ENCODE data around the gene CNDP1. TPM values are rescaled to one million over a fixed set of nuclear protein-coding genes. Genes with fewer than 3 reads are reported as not detected.

Gene CNDP1
- polyA plus RNA-seq, 1 of the 3 experiments (the other 2 are of a cell fraction): not detected

GRCh38 chr18:74488354-74488753 is 45.9 kb upstream of the CNDP1 start:
- 69% methylated on average over 8 of the region's 8 CpGs for WGBS (ENCODE audit: low lambda C conversion rate)
- Histone ChIP-seq H3K4me2 (no peak overlapping the region), H2AFZ (ENCODE audit: low read depth) (no peak overlapping the region), H3K27me3 (ENCODE audit: insufficient read depth) (peaks cover 56% of the 10 kb centered on the region), H3K79me2 (ENCODE audit: insufficient read depth) (no peaks in the 10 kb centered on the region), H3K9me2 (no peaks in the 10 kb centered on the region), H3K36me3 (replicated peaks in 1 of 2; ENCODE audit: control insufficient read depth in 1 of 2, insufficient read depth in 2 of 2, low read length in 1 of 2) (no peaks in the 10 kb centered on the region), H3K4me3 (ENCODE audit: low read depth in 2 of 2, low read length in 1 of 2) (no peak overlapping the region), H3K27ac (ENCODE audit: low read depth in 2 of 2, low read length in 1 of 2) (no peak overlapping the region), H4K20me1 (ENCODE audit: insufficient read depth) (no peaks in the 10 kb centered on the region), H3K4me1 (ENCODE audit: control insufficient read depth in 1 of 2, insufficient read depth in 2 of 2, low read depth in 1 of 2, low read length in 1 of 2) (no peaks in the 10 kb centered on the region; a peak in 1 of 4 replicates), H3F3A (replicated peaks; ENCODE audit: insufficient read depth) (no peaks in the 10 kb centered on the region), H3K9ac (no peak overlapping the region), H3K9me3 (no peaks in the 10 kb centered on the region)
- no peak for TF ChIP-seq MEF2A (IDR thresholded peaks at IDR 0.05; ENCODE audit: borderline replicate concordance, low read depth)
- no peak for TF ChIP-seq USF2 (IDR thresholded peaks at IDR 0.05; ENCODE audit: borderline replicate concordance, low read depth, low read length)
- TF ChIP-seq MAX (IDR thresholded peaks at IDR 0.05; ENCODE audit: low read depth): no peak
- no peak for TF ChIP-seq FOXM1 (IDR thresholded peaks at IDR 0.05; ENCODE audit: low read depth)
- no peak for TF ChIP-seq NFIC (IDR thresholded peaks at IDR 0.05; ENCODE audit: borderline replicate concordance)
- no peak for TF ChIP-seq TCF12 (IDR thresholded peaks at IDR 0.05)
- TF ChIP-seq RFX5 (IDR thresholded peaks at IDR 0.05; ENCODE audit: low read length): no peak
- DNase-seq: no peak
- POLR2A ChIA-PET: no interaction called here
- CTCF ChIA-PET: no interaction called here

- Histone ChIP-seq H4K20me1 (ENCODE audit: insufficient read depth) (no peaks in the 10 kb centered on the region), H3K4me1 (ENCODE audit: control insufficient read depth in 1 of 2, insufficient read depth in 2 of 2, low read depth in 1 of 2, low read length in 1 of 2) (no peaks in the 10 kb centered on the region; a peak in 1 of 4 replicates), H3K36me3 (replicated peaks in 1 of 2; ENCODE audit: control insufficient read depth in 1 of 2, insufficient read depth in 2 of 2, low read length in 1 of 2) (no peaks in the 10 kb centered on the region), H3K4me3 (ENCODE audit: low read depth in 2 of 2, low read length in 1 of 2) (no peak overlapping the region), H3K9me2 (no peaks in the 10 kb centered on the region), H3K9me3 (no peaks in the 10 kb centered on the region), H3K27ac (ENCODE audit: low read depth in 2 of 2, low read length in 1 of 2) (no peak overlapping the region), H3F3A (replicated peaks; ENCODE audit: insufficient read depth) (no peaks in the 10 kb centered on the region), H2AFZ (ENCODE audit: low read depth) (no peak overlapping the region), H3K79me2 (ENCODE audit: insufficient read depth) (no peaks in the 10 kb centered on the region), H3K9ac (no peak overlapping the region), H3K27me3 (ENCODE audit: insufficient read depth) (peaks cover 57% of the 10 kb centered on the region), H3K4me2 (no peak overlapping the region)
- DNase-seq: no peak
- ChIA-PET POLR2A (no interaction called here), CTCF (interaction anchor here (0.9 kb wide), 1 partner anchor 147 kb away, joined by 4 read pairs; no protein-coding TSS in a partner anchor)
- WGBS (ENCODE audit: low lambda C conversion rate): 43% methylated on average over 8 of the region's 8 CpGs
- TF ChIP-seq POLR2AphosphoS5 (IDR thresholded peaks at IDR 0.05; ENCODE audit: low read depth, low read length): no peak
- TF ChIP-seq USF2 (IDR thresholded peaks at IDR 0.05; ENCODE audit: borderline replicate concordance, low read depth, low read length): no peak
- TF ChIP-seq RXRA (IDR thresholded peaks at IDR 0.05; ENCODE audit: borderline replicate concordance, low read depth): no peak
- TF ChIP-seq CHD2 (IDR thresholded peaks at IDR 0.05; ENCODE audit: low read length, partially characterized antibody): no peak
- no peak for TF ChIP-seq FOXM1 (IDR thresholded peaks at IDR 0.05; ENCODE audit: low read depth)
- TF ChIP-seq TAF1 (IDR thresholded peaks at IDR 0.05; ENCODE audit: borderline replicate concordance, low read depth, low read length): no peak
- no peak for TF ChIP-seq CTCF (IDR thresholded peaks at IDR 0.05)
- no peak for TF ChIP-seq SMC3 (IDR thresholded peaks at IDR 0.05; ENCODE audit: low read depth, low read length)
- TF ChIP-seq SIN3A (IDR thresholded peaks at IDR 0.05; ENCODE audit: borderline replicate concordance, low read depth, low read length): no peak
- no peak for TF ChIP-seq MXI1 (IDR thresholded peaks at IDR 0.05; ENCODE audit: low read depth, low read length)
- TF ChIP-seq ELF1 (IDR thresholded peaks at IDR 0.05): no peak
- TF ChIP-seq IRF3 (IDR thresholded peaks at IDR 0.05; ENCODE audit: low read depth, low read length): no peak
- TF ChIP-seq REST (IDR thresholded peaks at IDR 0.05; ENCODE audit: low read depth, low read length): no peak
- TF ChIP-seq TCF12 (IDR thresholded peaks at IDR 0.05): no peak
- TF ChIP-seq EZH2phosphoT487 (IDR thresholded peaks at IDR 0.05; ENCODE audit: borderline replicate concordance, low read depth): no peak
- no peak for TF ChIP-seq GABPA (IDR thresholded peaks at IDR 0.05; ENCODE audit: low read depth)
- TF ChIP-seq NFIC (IDR thresholded peaks at IDR 0.05; ENCODE audit: borderline replicate concordance): no peak
These were observed 45.4 kb upstream of the CNDP1 start for GRCh38 chr18:74488864-74489263.
